Measurements from ENCODE around the gene LPCAT4.
A peak's percentile ranks its signal among the peaks of the same experiment; 100 is the strongest.

Gene LPCAT4

DNA sequence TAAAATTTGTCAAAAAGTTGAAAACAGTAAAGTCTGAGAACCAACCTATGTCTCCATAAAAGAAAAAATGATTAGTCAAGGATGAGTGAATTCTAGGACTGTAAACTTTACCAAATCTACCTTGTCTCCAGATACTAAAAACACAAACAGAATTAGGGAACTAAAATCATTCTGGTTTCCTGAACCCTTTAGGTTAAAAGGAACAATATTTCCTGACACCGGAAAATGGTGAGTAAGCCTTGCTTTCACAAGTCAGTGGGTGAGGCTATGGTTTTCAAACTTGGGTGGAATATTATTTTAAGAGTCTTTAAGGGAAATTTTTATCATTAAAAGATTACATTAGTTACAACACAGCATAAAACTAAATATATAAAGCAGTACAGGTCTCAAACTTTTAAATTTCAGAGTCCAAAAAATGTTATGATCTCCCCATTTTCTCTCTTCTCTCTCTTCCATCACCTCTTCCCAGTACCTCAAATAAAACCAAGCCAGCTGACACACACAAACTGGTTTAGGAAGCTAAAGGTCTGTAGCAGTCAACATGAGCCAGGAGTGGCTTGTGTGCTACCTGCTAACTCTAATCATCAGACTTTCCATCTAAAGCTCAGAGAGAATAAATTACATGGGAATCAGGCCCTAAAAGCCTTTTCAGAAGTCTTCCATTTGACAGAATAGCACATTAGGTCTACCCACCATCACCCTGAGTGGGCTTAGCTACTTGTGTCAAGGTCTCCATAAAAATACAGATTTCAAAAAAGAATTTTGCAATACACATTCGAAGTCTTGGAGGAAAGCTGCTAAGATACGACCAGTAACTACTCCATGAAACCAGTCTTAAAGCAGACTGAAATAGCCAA lies 31.6 kb downstream of the LPCAT4 start:
- no peaks in the 10 kb centered on the region for H3K9me3 ChIP-seq (ENCODE audit: insufficient read depth, low read depth, low read length)
- peaks cover 6% of the 10 kb centered on the region; the same call in 1 of the 2 replicates for H3K4me1 ChIP-seq (ENCODE audit: insufficient read depth, low read length)
- no peaks in the 10 kb centered on the region for H3K27me3 ChIP-seq (ENCODE audit: insufficient read depth, low read length)
- no peak overlapping the region for H3K4me3 ChIP-seq (ENCODE audit: low read length)
- peaks cover 18% of the 10 kb centered on the region for H3K36me3 ChIP-seq (ENCODE audit: insufficient read depth, low read length)
- no peak overlapping the region for H3K27ac ChIP-seq (ENCODE audit: low read depth, low read length)
- 95% methylated on average over 3 of the region's 3 CpGs for WGBS
- H3K9ac ChIP-seq (ENCODE audit: low read depth, low read length), result no peak overlapping the region

DNA sequence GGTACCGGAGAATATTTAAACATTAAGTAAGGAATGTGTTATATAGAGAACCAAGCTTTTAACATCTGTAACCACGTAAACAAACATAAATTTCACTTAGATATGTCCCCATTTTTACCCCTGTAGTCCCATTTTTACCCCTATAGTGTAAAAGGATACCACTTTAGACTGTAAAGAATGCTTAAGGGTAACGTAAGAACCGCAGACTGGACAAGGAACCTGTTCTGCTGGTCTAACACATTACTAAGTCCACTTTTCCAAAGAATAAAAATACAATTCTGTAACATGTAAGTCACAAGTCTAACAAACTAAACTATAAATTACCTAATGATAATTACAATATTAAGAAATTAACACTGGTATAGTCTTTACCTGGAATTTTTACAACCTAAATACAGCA lies 32.3 kb downstream of the LPCAT4 start:
- WGBS, result 100% methylated on average over 2 of the region's 4 CpGs
- H3K9ac ChIP-seq (ENCODE audit: low read depth, low read length), result no peak overlapping the region
- H3K36me3 ChIP-seq (ENCODE audit: insufficient read depth, low read length), result peaks cover 11% of the 10 kb centered on the region
- H3K27ac ChIP-seq (ENCODE audit: low read depth, low read length), result no peak overlapping the region
- no peak overlapping the region for H3K4me3 ChIP-seq (ENCODE audit: low read length)
- H3K27me3 ChIP-seq (ENCODE audit: insufficient read depth, low read length), result no peaks in the 10 kb centered on the region
- H3K4me1 ChIP-seq (ENCODE audit: insufficient read depth, low read length), result peaks cover 6% of the 10 kb centered on the region; the same call in 1 of the 2 replicates
- H3K9me3 ChIP-seq (ENCODE audit: insufficient read depth, low read depth, low read length), result no peaks in the 10 kb centered on the region

DNA sequence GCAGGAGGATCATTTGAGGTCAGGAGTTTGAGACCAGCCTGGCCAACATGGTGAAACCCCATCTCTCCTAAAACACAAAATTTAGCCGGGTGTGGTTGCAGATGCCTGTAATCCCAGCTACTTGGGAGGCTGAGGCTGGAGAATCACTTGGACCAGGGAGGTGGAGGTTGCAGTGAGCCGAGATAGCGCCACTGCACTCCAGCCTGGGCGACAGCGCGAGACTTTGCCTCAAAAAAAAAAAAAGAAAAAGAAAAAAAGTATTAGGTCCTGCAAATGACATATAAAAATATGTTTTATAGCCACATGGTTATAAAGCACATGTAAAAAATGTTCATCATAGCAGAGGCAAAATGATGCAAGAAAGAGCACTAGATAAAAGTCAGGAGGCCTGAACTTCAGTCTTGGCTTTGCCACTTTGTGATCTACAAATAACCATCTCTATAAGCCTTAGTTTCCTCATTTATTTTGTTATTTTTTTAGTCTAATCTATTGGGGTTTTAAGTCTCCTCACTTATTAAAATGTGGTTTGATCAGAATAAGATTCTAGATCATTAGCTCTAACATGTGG lies 34.4 kb downstream of the LPCAT4 start:
- Histone ChIP-seq H3K27ac (ENCODE audit: low read depth, low read length) (no peak overlapping the region), H3K9me3 (ENCODE audit: insufficient read depth, low read depth, low read length) (no peaks in the 10 kb centered on the region), H3K4me3 (ENCODE audit: low read length) (no peak overlapping the region), H3K27me3 (ENCODE audit: insufficient read depth, low read length) (no peaks in the 10 kb centered on the region), H3K4me1 (ENCODE audit: insufficient read depth, low read length) (peaks cover 6% of the 10 kb centered on the region; the same call in 1 of the 2 replicates), H3K9ac (ENCODE audit: low read depth, low read length) (no peak overlapping the region), H3K36me3 (ENCODE audit: insufficient read depth, low read length) (no peaks in the 10 kb centered on the region)
- 85% methylated on average over 6 of the region's 6 CpGs for WGBS

GRCh38 chr15:34331809-34332208 lies 35.2 kb downstream of the LPCAT4 start:
- Histone ChIP-seq H3K27me3 (ENCODE audit: insufficient read depth, low read length) (no peaks in the 10 kb centered on the region), H3K4me1 (ENCODE audit: insufficient read depth, low read length) (0 out of 2 replicates have a peak, but pooled peaks cover 3% of the 10 kb centered on the region), H3K4me3 (ENCODE audit: low read length) (no peak overlapping the region), H3K9ac (ENCODE audit: low read depth, low read length) (no peak overlapping the region), H3K9me3 (ENCODE audit: insufficient read depth, low read depth, low read length) (no peaks in the 10 kb centered on the region), H3K27ac (ENCODE audit: low read depth, low read length) (no peak overlapping the region), H3K36me3 (ENCODE audit: insufficient read depth, low read length) (no peaks in the 10 kb centered on the region)
- 89% methylated on average over 1 of the region's 2 CpGs for WGBS

GRCh38 chr15:34330279-34330678 lies 36.7 kb downstream of the LPCAT4 start:
- Histone ChIP-seq H3K36me3 (ENCODE audit: insufficient read depth, low read length) (no peaks in the 10 kb centered on the region), H3K27me3 (ENCODE audit: insufficient read depth, low read length) (no peaks in the 10 kb centered on the region), H3K9me3 (ENCODE audit: insufficient read depth, low read depth, low read length) (no peaks in the 10 kb centered on the region), H3K4me3 (ENCODE audit: low read length) (no peak overlapping the region), H3K9ac (ENCODE audit: low read depth, low read length) (no peak overlapping the region), H3K27ac (ENCODE audit: low read depth, low read length) (no peak overlapping the region), H3K4me1 (ENCODE audit: insufficient read depth, low read length) (no peaks in the 10 kb centered on the region)
- 91% methylated on average over 5 of the region's 5 CpGs for WGBS

DNA sequence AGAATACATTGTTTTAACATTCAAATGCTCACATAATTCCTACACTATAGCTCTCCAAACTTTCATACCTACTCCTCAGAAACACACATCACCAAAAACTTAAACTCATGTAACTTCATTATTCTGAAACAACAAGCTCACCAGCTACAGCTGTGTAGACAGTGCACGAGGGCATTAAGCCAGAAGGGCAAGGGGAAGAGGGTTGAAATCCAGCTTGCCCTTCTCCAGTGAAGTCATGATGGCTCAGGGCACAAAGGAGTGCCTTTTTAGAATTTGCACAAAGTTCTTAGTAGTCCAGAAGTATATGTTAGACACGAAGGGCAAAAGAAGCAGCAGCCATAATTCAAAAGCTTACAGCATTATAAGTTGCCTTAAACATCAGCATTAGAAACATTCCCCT lies 38.0 kb downstream of the LPCAT4 start:
- Histone ChIP-seq H3K27ac (ENCODE audit: low read depth, low read length) (no peak overlapping the region), H3K27me3 (ENCODE audit: insufficient read depth, low read length) (no peaks in the 10 kb centered on the region), H3K4me1 (ENCODE audit: insufficient read depth, low read length) (no peaks in the 10 kb centered on the region), H3K9me3 (ENCODE audit: insufficient read depth, low read depth, low read length) (no peaks in the 10 kb centered on the region), H3K4me3 (ENCODE audit: low read length) (no peak overlapping the region), H3K36me3 (ENCODE audit: insufficient read depth, low read length) (no peaks in the 10 kb centered on the region), H3K9ac (ENCODE audit: low read depth, low read length) (no peak overlapping the region)
- WGBS, result 83% methylated on average over 2 of the region's 2 CpGs

GRCh38 chr15:34327906-34328305 lies 39.1 kb downstream of the LPCAT4 start:
- no peaks in the 10 kb centered on the region; the same call in 1 of the 2 replicates for H3K9me3 ChIP-seq (ENCODE audit: insufficient read depth, low read depth, low read length)
- no peak overlapping the region for H3K4me3 ChIP-seq (ENCODE audit: low read length)
- H3K4me1 ChIP-seq (ENCODE audit: insufficient read depth, low read length), result no peaks in the 10 kb centered on the region
- H3K36me3 ChIP-seq (ENCODE audit: insufficient read depth, low read length), result no peaks in the 10 kb centered on the region
- H3K9ac ChIP-seq (ENCODE audit: low read depth, low read length), result no peak overlapping the region
- WGBS, result 94% methylated on average over 4 of the region's 4 CpGs
- no peak overlapping the region for H3K27ac ChIP-seq (ENCODE audit: low read depth, low read length)
- H3K27me3 ChIP-seq (ENCODE audit: insufficient read depth, low read length), result no peaks in the 10 kb centered on the region

- Histone ChIP-seq H3K36me3 (ENCODE audit: insufficient read depth, low read length) (no peaks in the 10 kb centered on the region), H3K9me3 (ENCODE audit: insufficient read depth, low read depth, low read length) (no peaks in the 10 kb centered on the region; the same call in 1 of the 2 replicates), H3K4me1 (ENCODE audit: insufficient read depth, low read length) (no peaks in the 10 kb centered on the region), H3K9ac (ENCODE audit: low read depth, low read length) (no peak overlapping the region), H3K27me3 (ENCODE audit: insufficient read depth, low read length) (no peaks in the 10 kb centered on the region), H3K4me3 (ENCODE audit: low read length) (no peak overlapping the region), H3K27ac (ENCODE audit: low read depth, low read length) (no peak overlapping the region)
Observed at GRCh38 chr15:34325368-34325767, 41.6 kb downstream of the LPCAT4 start.

DNA sequence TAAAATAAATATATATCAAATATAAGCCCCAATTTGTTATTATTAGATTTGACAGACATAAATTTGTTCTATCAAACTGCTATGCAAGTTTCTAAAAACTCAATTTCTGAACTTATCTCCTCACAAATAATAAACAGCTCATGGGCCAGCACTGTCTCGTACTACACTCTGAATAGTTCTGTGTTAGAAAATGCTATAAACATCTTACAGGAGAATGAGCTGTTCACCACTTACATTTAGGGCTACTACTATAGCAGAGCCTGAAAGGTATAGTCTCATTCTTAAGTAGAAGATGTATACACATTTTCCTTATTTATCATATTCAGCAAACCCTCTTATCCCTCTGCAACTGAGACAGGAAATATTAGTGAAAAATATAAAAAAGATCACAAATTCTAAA lies 42.1 kb downstream of the LPCAT4 start:
- WGBS, result no CpG with 5 or more reads among the region's 1 CpG
- Histone ChIP-seq H3K27ac (ENCODE audit: low read depth, low read length) (no peak overlapping the region), H3K27me3 (ENCODE audit: insufficient read depth, low read length) (no peaks in the 10 kb centered on the region), H3K4me3 (ENCODE audit: low read length) (no peak overlapping the region), H3K36me3 (ENCODE audit: insufficient read depth, low read length) (no peaks in the 10 kb centered on the region), H3K9ac (ENCODE audit: low read depth, low read length) (no peak overlapping the region), H3K9me3 (ENCODE audit: insufficient read depth, low read depth, low read length) (no peaks in the 10 kb centered on the region; the same call in 1 of the 2 replicates), H3K4me1 (ENCODE audit: insufficient read depth, low read length) (no peaks in the 10 kb centered on the region)

GRCh38 chr15:34323217-34323616 lies 43.8 kb downstream of the LPCAT4 start:
- Histone ChIP-seq H3K9ac (ENCODE audit: low read depth, low read length) (no peak overlapping the region), H3K4me1 (ENCODE audit: insufficient read depth, low read length) (peaks cover 3% of the 10 kb centered on the region), H3K27ac (ENCODE audit: low read depth, low read length) (no peak overlapping the region), H3K9me3 (ENCODE audit: insufficient read depth, low read depth, low read length) (no peaks in the 10 kb centered on the region; the same call in 1 of the 2 replicates), H3K36me3 (ENCODE audit: insufficient read depth, low read length) (no peaks in the 10 kb centered on the region), H3K4me3 (ENCODE audit: low read length) (no peak overlapping the region), H3K27me3 (ENCODE audit: insufficient read depth, low read length) (no peaks in the 10 kb centered on the region)
- WGBS, result 94% methylated on average over 10 of the region's 10 CpGs

GRCh38 chr15:34318277-34319079 lies 48.5 kb downstream of the LPCAT4 start:
- no peaks in the 10 kb centered on the region; the same call in 1 of the 2 replicates for H3K9me3 ChIP-seq (ENCODE audit: insufficient read depth, low read depth, low read length)
- peak overlapping the region; percentile 64; the same call in 1 of the 2 replicates for H3K9ac ChIP-seq (ENCODE audit: low read depth, low read length)
- 22% methylated on average over 10 of the region's 10 CpGs for WGBS
- H3K27ac ChIP-seq (ENCODE audit: low read depth, low read length), result no peak overlapping the region
- H3K4me1 ChIP-seq (ENCODE audit: insufficient read depth, low read length), result peaks cover 9% of the 10 kb centered on the region
- no peaks in the 10 kb centered on the region for H3K27me3 ChIP-seq (ENCODE audit: insufficient read depth, low read length)
- H3K4me3 ChIP-seq (ENCODE audit: low read length), result peak overlapping the region; percentile 61
- H3K36me3 ChIP-seq (ENCODE audit: insufficient read depth, low read length), result no peaks in the 10 kb centered on the region

Measured in HUES64 (cell line).